ENCODE measurements around the gene MLLT3.

The MLLT3 gene

GRCh38 chr9:20419533-20419932 is 202.8 kb downstream of the MLLT3 start:
- no peak overlapping the region for H3K9ac ChIP-seq (ENCODE audit: low read length)
- H4K8ac ChIP-seq (ENCODE audit: low read depth, low read length), result no peak overlapping the region
- no peaks in the 10 kb centered on the region for H3K9me3 ChIP-seq (ENCODE audit: insufficient read depth, low read depth, low read length)
- WGBS (ENCODE audit: extremely low coverage, insufficient coverage, insufficient read length), result no CpG with 5 or more reads among the region's 3 CpGs
- no peak overlapping the region for H3K4me2 ChIP-seq (ENCODE audit: low read length)
- H3K4me1 ChIP-seq (ENCODE audit: control insufficient read depth in 1 of 2, insufficient read depth in 2 of 2, low read length in 2 of 2), result no peaks in the 10 kb centered on the region
- no peak overlapping the region for H2BK12ac ChIP-seq (ENCODE audit: low read length)
- no peak overlapping the region for H3K4ac ChIP-seq (ENCODE audit: low read depth, low read length)
- H3K79me1 ChIP-seq (ENCODE audit: low read length), result no peaks in the 10 kb centered on the region
- no peak overlapping the region for H3K18ac ChIP-seq (ENCODE audit: low read length)
- H2AK5ac ChIP-seq (ENCODE audit: low read length), result no peak overlapping the region
- no peak overlapping the region for H2AFZ ChIP-seq (ENCODE audit: insufficient read depth, low read length, poor library complexity)
- no peak overlapping the region for H4K12ac ChIP-seq (ENCODE audit: low read depth, low read length)
- DNase-seq, result no peak
- no peak overlapping the region for H4K91ac ChIP-seq (ENCODE audit: low read depth, low read length)
- no peak overlapping the region for H3K4me3 ChIP-seq (ENCODE audit: low read depth, low read length)
- H3K23ac ChIP-seq (ENCODE audit: low read length), result no peak overlapping the region
- H3K36me3 ChIP-seq (ENCODE audit: control insufficient read depth in 1 of 2, insufficient read depth in 2 of 2, low read length in 2 of 2), result no peaks in the 10 kb centered on the region
- no peak overlapping the region for H2BK120ac ChIP-seq (ENCODE audit: insufficient read depth, low read length, poor library complexity)
- H3K27me3 ChIP-seq (ENCODE audit: insufficient read depth, low read length), result no peaks in the 10 kb centered on the region
- H3K79me2 ChIP-seq (ENCODE audit: control insufficient read depth, insufficient read depth, low read length, poor library complexity), result no peaks in the 10 kb centered on the region
- H3K27ac ChIP-seq (ENCODE audit: low read depth, low read length), result no peak overlapping the region
- no peak overlapping the region for H2BK5ac ChIP-seq (ENCODE audit: low read depth, low read length, poor library complexity)
- no peak overlapping the region for H3K14ac ChIP-seq (ENCODE audit: low read length)

DNA sequence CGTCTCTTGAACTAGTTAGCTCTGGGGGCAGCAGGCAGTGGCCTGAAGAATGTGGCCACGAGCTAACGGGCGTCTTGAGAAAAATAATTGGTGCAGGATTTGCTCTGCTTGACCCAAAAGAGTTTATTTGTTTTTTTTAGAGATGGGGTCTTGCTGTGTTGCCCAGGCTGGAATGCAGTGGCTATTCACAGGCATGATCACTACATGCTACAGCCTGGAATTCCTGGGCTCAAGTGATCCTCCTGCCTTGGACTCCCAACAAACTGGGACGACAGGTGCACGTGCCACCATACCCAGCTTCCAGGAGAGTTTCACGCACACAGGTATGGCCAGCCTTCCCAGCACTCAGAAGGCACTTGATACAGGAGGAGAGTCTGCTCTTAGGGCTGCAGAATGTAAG is 203.8 kb downstream of the MLLT3 start:
- H3K9me3 ChIP-seq (ENCODE audit: insufficient read depth, low read depth, low read length), result no peaks in the 10 kb centered on the region
- DNase-seq, result no peak
- H3K23ac ChIP-seq (ENCODE audit: low read length), result no peak overlapping the region

GRCh38 chr9:20417373-20418080 is 204.8 kb downstream of the MLLT3 start:
- no peak overlapping the region for H3K18ac ChIP-seq (ENCODE audit: low read length)

More for the DNA sequence above, 203.8 kb downstream of the MLLT3 start:
- Histone ChIP-seq H3K79me2 (ENCODE audit: control insufficient read depth, insufficient read depth, low read length, poor library complexity) (no peaks in the 10 kb centered on the region), H3K27me3 (ENCODE audit: insufficient read depth, low read length) (no peaks in the 10 kb centered on the region), H3K4me3 (ENCODE audit: low read depth, low read length) (no peak overlapping the region), H3K27ac (ENCODE audit: low read depth, low read length) (no peak overlapping the region), H2BK5ac (ENCODE audit: low read depth, low read length, poor library complexity) (no peak overlapping the region), H4K12ac (ENCODE audit: low read depth, low read length) (no peak overlapping the region), H3K36me3 (ENCODE audit: control insufficient read depth in 1 of 2, insufficient read depth in 2 of 2, low read length in 2 of 2) (no peaks in the 10 kb centered on the region), H3K9ac (ENCODE audit: low read length) (no peak overlapping the region), H2AK5ac (ENCODE audit: low read length) (no peak overlapping the region), H4K8ac (ENCODE audit: low read depth, low read length) (no peak overlapping the region), H3K14ac (ENCODE audit: low read length) (no peak overlapping the region), H2BK120ac (ENCODE audit: insufficient read depth, low read length, poor library complexity) (no peak overlapping the region), H4K91ac (ENCODE audit: low read depth, low read length) (no peak overlapping the region), H3K18ac (ENCODE audit: low read length) (no peak overlapping the region), H3K4ac (ENCODE audit: low read depth, low read length) (no peak overlapping the region), H3K4me1 (ENCODE audit: control insufficient read depth in 1 of 2, insufficient read depth in 2 of 2, low read length in 2 of 2) (no peaks in the 10 kb centered on the region), H2AFZ (ENCODE audit: insufficient read depth, low read length, poor library complexity) (no peak overlapping the region), H2BK12ac (ENCODE audit: low read length) (no peak overlapping the region), H3K4me2 (ENCODE audit: low read length) (no peak overlapping the region), H3K79me1 (ENCODE audit: low read length) (no peaks in the 10 kb centered on the region)
- no CpG with 5 or more reads among the region's 7 CpGs for WGBS (ENCODE audit: extremely low coverage, insufficient coverage, insufficient read length)

DNA sequence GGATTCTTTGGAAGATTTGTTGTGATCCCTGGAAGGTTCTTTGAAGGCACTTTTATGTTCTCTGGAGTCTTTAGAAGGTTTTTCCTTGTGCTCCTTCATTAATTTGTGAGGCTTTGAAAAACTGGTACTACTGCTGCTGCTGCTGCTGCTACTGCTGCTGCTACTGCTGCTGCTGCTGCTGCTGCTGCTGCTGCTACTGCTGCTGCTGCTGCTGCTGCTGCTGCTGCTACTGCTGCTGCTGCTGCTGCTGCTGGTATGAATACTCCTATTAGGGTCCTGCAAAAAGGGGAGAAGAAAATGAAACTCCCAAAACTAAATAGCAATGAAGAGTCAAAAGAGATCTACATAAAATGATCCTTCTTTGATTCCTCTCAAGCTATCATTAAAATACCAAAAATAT is 208.1 kb downstream of the MLLT3 start:
- Histone ChIP-seq H2AK5ac (ENCODE audit: low read length) (no peak overlapping the region), H4K8ac (ENCODE audit: low read depth, low read length) (no peak overlapping the region), H4K91ac (ENCODE audit: low read depth, low read length) (no peak overlapping the region), H3K27me3 (ENCODE audit: insufficient read depth, low read length) (no peaks in the 10 kb centered on the region), H2AFZ (ENCODE audit: insufficient read depth, low read length, poor library complexity) (no peak overlapping the region), H3K36me3 (ENCODE audit: control insufficient read depth in 1 of 2, insufficient read depth in 2 of 2, low read length in 2 of 2) (no peaks in the 10 kb centered on the region), H3K9me3 (ENCODE audit: insufficient read depth, low read depth, low read length) (no peaks in the 10 kb centered on the region), H3K18ac (ENCODE audit: low read length) (no peak overlapping the region), H2BK12ac (ENCODE audit: low read length) (no peak overlapping the region), H3K79me2 (ENCODE audit: control insufficient read depth, insufficient read depth, low read length, poor library complexity) (no peaks in the 10 kb centered on the region), H3K4me2 (ENCODE audit: low read length) (no peak overlapping the region), H3K14ac (ENCODE audit: low read length) (no peak overlapping the region), H3K27ac (ENCODE audit: low read depth, low read length) (no peak overlapping the region), H3K4ac (ENCODE audit: low read depth, low read length) (no peak overlapping the region), H3K23ac (ENCODE audit: low read length) (no peak overlapping the region), H2BK120ac (ENCODE audit: insufficient read depth, low read length, poor library complexity) (no peak overlapping the region), H3K4me3 (ENCODE audit: low read depth, low read length) (no peak overlapping the region), H3K4me1 (ENCODE audit: control insufficient read depth in 1 of 2, insufficient read depth in 2 of 2, low read length in 2 of 2) (no peaks in the 10 kb centered on the region), H3K79me1 (ENCODE audit: low read length) (no peaks in the 10 kb centered on the region), H3K9ac (ENCODE audit: low read length) (no peak overlapping the region), H2BK5ac (ENCODE audit: low read depth, low read length, poor library complexity) (no peak overlapping the region), H4K12ac (ENCODE audit: low read depth, low read length) (no peak overlapping the region)
- no peak for DNase-seq

More at GRCh38 chr9:20417373-20418080, 204.8 kb downstream of the MLLT3 start:
- H4K12ac ChIP-seq (ENCODE audit: low read depth, low read length), result no peak overlapping the region
- no peak overlapping the region for H3K4me2 ChIP-seq (ENCODE audit: low read length)
- no peaks in the 10 kb centered on the region for H3K79me2 ChIP-seq (ENCODE audit: control insufficient read depth, insufficient read depth, low read length, poor library complexity)
- no peak overlapping the region for H2AK5ac ChIP-seq (ENCODE audit: low read length)
- H3K79me1 ChIP-seq (ENCODE audit: low read length), result no peaks in the 10 kb centered on the region
- no peaks in the 10 kb centered on the region for H3K4me1 ChIP-seq (ENCODE audit: control insufficient read depth in 1 of 2, insufficient read depth in 2 of 2, low read length in 2 of 2)
- no peak overlapping the region for H2AFZ ChIP-seq (ENCODE audit: insufficient read depth, low read length, poor library complexity)
- H3K9me3 ChIP-seq (ENCODE audit: insufficient read depth, low read depth, low read length), result no peaks in the 10 kb centered on the region
- H4K91ac ChIP-seq (ENCODE audit: low read depth, low read length), result no peak overlapping the region
- no peak overlapping the region for H3K4me3 ChIP-seq (ENCODE audit: low read depth, low read length)
- no peak overlapping the region for H3K14ac ChIP-seq (ENCODE audit: low read length)
- H3K9ac ChIP-seq (ENCODE audit: low read length), result no peak overlapping the region
- H2BK5ac ChIP-seq (ENCODE audit: low read depth, low read length, poor library complexity), result no peak overlapping the region
- no peaks in the 10 kb centered on the region for H3K36me3 ChIP-seq (ENCODE audit: control insufficient read depth in 1 of 2, insufficient read depth in 2 of 2, low read length in 2 of 2)
- DNase-seq, result no peak
- no peak overlapping the region for H3K4ac ChIP-seq (ENCODE audit: low read depth, low read length)
- H2BK12ac ChIP-seq (ENCODE audit: low read length), result no peak overlapping the region
- no peak overlapping the region for H2BK120ac ChIP-seq (ENCODE audit: insufficient read depth, low read length, poor library complexity)
- no peak overlapping the region for H3K23ac ChIP-seq (ENCODE audit: low read length)
- H3K27me3 ChIP-seq (ENCODE audit: insufficient read depth, low read length), result no peaks in the 10 kb centered on the region
- H3K27ac ChIP-seq (ENCODE audit: low read depth, low read length), result no peak overlapping the region
- WGBS (ENCODE audit: extremely low coverage, insufficient coverage, insufficient read length), result no CpG with 5 or more reads among the region's 5 CpGs
- H4K8ac ChIP-seq (ENCODE audit: low read depth, low read length), result no peak overlapping the region

All from trophoblast cell (in vitro differentiated cells and primary cell).